ENCODE results near the gene DNAJB6.

Gene DNAJB6

DNA sequence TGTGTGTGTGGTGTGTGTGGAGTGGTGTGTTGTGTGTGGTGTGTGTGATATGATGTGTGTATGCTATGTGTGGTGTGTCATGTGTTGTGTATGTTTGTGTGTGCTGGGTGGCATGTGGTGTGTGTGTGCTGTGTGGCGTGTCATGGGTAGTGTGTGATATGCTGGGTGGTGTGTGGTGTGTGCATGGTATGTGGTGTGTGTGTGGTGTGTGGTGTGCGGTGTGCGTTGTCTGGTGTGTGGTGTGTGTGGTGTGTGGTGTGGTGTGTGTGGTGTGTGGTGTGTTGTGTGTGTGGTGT lies 37.5 kb upstream of the DNAJB6 start:
- TF ChIP-seq TSHZ2 (CRISPR knock-in tag; IDR thresholded peaks at IDR 0.05) = no peak
- ATAC-seq = no peak

- no peak for TF ChIP-seq GLIS3 (CRISPR knock-in tag; IDR thresholded peaks at IDR 0.05)
- no peak for TF ChIP-seq TCF4 (CRISPR knock-in tag; IDR thresholded peaks at IDR 0.05; ENCODE audit: borderline replicate concordance)
- TF ChIP-seq, protein P1, sequence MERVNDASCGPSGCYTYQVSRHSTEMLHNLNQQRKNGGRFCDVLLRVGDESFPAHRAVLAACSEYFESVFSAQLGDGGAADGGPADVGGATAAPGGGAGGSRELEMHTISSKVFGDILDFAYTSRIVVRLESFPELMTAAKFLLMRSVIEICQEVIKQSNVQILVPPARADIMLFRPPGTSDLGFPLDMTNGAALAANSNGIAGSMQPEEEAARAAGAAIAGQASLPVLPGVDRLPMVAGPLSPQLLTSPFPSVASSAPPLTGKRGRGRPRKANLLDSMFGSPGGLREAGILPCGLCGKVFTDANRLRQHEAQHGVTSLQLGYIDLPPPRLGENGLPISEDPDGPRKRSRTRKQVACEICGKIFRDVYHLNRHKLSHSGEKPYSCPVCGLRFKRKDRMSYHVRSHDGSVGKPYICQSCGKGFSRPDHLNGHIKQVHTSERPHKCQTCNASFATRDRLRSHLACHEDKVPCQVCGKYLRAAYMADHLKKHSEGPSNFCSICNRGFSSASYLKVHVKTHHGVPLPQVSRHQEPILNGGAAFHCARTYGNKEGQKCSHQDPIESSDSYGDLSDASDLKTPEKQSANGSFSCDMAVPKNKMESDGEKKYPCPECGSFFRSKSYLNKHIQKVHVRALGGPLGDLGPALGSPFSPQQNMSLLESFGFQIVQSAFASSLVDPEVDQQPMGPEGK (CRISPR knock-in tag; IDR thresholded peaks at IDR 0.05; ENCODE audit: borderline replicate concordance) = no peak
- TF ChIP-seq, protein P2, sequence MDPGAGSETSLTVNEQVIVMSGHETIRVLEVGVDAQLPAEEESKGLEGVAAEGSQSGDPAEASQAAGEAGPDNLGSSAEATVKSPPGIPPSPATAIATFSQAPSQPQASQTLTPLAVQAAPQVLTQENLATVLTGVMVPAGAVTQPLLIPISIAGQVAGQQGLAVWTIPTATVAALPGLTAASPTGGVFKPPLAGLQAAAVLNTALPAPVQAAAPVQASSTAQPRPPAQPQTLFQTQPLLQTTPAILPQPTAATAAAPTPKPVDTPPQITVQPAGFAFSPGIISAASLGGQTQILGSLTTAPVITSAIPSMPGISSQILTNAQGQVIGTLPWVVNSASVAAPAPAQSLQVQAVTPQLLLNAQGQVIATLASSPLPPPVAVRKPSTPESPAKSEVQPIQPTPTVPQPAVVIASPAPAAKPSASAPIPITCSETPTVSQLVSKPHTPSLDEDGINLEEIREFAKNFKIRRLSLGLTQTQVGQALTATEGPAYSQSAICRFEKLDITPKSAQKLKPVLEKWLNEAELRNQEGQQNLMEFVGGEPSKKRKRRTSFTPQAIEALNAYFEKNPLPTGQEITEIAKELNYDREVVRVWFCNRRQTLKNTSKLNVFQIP (CRISPR knock-in tag; IDR thresholded peaks at IDR 0.05; ENCODE audit: borderline replicate concordance, low read depth) = no peak
- TF ChIP-seq ZNF565 (CRISPR knock-in tag; conservative IDR thresholded peaks at IDR 0.05; ENCODE audit: low read depth) = no peak
- TF ChIP-seq BACH2 (CRISPR knock-in tag; IDR thresholded peaks at IDR 0.05; ENCODE audit: borderline replicate concordance) = no peak
- TF ChIP-seq ZNF8 (CRISPR knock-in tag; IDR thresholded peaks at IDR 0.05) = no peak
- no peak for TF ChIP-seq TOX (CRISPR knock-in tag; IDR thresholded peaks at IDR 0.05; ENCODE audit: borderline replicate concordance)
- ATAC-seq = peak; percentile 15; the same call in 2 of the 3 replicates
These were observed 37.0 kb upstream of the DNAJB6 start for GRCh38 chr7:157299613-157300368.

DNA sequence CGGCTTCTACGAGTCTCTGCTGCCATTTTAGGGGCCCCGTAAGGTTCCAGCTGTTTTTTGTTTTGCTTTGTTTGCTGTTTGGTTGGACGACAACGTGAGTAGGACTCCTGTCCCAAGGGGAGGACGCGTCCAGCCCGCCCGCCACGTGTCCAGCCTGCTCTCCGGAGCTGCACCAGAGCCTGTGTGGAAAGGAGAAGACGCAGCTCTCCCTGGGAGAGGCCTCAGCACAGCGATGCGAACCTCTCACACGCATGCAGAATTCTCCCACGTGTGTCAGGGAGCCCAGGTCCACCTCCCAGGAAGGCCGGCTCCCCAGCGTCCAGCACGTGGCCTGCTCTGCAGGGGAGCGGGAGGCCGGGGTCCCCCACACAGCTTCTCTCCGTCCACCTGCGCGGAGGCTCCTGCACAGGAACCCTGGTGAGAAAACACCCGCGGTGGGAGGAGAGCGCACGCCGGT lies 36.4 kb upstream of the DNAJB6 start:
- TF ChIP-seq ARNTL (CRISPR knock-in tag; IDR thresholded peaks at IDR 0.05; ENCODE audit: borderline replicate concordance, low read depth) (no peak), GLIS3 (CRISPR knock-in tag; IDR thresholded peaks at IDR 0.05) (no peak), ZFP30 (CRISPR knock-in tag; IDR thresholded peaks at IDR 0.05) (no peak), TOX (CRISPR knock-in tag; IDR thresholded peaks at IDR 0.05; ENCODE audit: borderline replicate concordance) (no peak), TSHZ2 (CRISPR knock-in tag; IDR thresholded peaks at IDR 0.05) (no peak), ZFP3 (CRISPR knock-in tag; IDR thresholded peaks at IDR 0.05) (no peak), SNAI2 (CRISPR knock-in tag; IDR thresholded peaks at IDR 0.05) (no peak), ZNF70 (CRISPR knock-in tag; IDR thresholded peaks at IDR 0.05) (no peak)
- TF ChIP-seq, protein P3, sequence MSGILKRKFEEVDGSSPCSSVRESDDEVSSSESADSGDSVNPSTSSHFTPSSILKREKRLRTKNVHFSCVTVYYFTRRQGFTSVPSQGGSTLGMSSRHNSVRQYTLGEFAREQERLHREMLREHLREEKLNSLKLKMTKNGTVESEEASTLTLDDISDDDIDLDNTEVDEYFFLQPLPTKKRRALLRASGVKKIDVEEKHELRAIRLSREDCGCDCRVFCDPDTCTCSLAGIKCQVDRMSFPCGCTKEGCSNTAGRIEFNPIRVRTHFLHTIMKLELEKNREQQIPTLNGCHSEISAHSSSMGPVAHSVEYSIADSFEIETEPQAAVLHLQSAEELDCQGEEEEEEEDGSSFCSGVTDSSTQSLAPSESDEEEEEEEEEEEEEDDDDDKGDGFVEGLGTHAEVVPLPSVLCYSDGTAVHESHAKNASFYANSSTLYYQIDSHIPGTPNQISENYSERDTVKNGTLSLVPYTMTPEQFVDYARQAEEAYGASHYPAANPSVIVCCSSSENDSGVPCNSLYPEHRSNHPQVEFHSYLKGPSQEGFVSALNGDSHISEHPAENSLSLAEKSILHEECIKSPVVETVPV (CRISPR knock-in tag; IDR thresholded peaks at IDR 0.05) = no peak
- TF ChIP-seq, protein P4, sequence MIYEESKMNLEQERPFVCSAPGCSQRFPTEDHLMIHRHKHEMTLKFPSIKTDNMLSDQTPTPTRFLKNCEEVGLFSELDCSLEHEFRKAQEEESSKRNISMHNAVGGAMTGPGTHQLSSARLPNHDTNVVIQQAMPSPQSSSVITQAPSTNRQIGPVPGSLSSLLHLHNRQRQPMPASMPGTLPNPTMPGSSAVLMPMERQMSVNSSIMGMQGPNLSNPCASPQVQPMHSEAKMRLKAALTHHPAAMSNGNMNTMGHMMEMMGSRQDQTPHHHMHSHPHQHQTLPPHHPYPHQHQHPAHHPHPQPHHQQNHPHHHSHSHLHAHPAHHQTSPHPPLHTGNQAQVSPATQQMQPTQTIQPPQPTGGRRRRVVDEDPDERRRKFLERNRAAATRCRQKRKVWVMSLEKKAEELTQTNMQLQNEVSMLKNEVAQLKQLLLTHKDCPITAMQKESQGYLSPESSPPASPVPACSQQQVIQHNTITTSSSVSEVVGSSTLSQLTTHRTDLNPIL (CRISPR knock-in tag; IDR thresholded peaks at IDR 0.05; ENCODE audit: low read depth) = no peak
- ATAC-seq = no peak

Measured in SK-N-SH treated with all-trans-retinoic acid at 6 μM for 48 hours (cell line).